ENCODE results near the gene RAG1.

DNA sequence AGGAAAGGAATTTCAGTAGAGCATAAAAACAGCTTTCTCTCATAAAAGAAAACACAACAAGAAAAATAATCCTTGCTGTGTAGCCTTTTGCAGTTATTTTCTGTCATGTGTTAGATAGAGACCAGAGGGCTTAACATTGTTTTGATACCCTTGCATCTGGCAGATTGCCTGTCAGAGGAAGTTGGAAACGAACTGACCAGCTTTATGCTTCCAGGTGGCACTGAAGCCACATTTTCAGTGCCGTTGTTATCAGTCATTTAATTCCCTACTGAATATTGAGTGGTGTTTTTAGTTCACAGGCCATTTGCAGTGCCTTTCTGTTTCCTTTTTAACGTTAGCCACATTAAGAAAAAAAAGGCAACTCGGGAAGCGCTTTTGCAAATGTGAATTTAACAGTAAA is 51.7 kb downstream of the RAG1 start:
- TF ChIP-seq EZH2 (IDR thresholded peaks at IDR 0.05; ENCODE audit: borderline replicate concordance, low read length), result no peak
- TF ChIP-seq, protein P1, sequence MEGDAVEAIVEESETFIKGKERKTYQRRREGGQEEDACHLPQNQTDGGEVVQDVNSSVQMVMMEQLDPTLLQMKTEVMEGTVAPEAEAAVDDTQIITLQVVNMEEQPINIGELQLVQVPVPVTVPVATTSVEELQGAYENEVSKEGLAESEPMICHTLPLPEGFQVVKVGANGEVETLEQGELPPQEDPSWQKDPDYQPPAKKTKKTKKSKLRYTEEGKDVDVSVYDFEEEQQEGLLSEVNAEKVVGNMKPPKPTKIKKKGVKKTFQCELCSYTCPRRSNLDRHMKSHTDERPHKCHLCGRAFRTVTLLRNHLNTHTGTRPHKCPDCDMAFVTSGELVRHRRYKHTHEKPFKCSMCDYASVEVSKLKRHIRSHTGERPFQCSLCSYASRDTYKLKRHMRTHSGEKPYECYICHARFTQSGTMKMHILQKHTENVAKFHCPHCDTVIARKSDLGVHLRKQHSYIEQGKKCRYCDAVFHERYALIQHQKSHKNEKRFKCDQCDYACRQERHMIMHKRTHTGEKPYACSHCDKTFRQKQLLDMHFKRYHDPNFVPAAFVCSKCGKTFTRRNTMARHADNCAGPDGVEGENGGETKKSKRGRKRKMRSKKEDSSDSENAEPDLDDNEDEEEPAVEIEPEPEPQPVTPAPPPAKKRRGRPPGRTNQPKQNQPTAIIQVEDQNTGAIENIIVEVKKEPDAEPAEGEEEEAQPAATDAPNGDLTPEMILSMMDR (IDR thresholded peaks at IDR 0.05; ENCODE audit: low read length), result no peak

Measured in OCI-LY1 (cell line).